HCT116 (cell line): Measurements from ENCODE around the gene LRRK1.

Experiments used
- CEBPB ChIP-seq: IDR thresholded peaks from 2 replicates; pipeline ENCODE4 v1.6.1; 2012; ENCODE audit warnings: low read depth
- EZH2 ChIP-seq: fragments of 200-600 bp; sonication (generic); IDR thresholded peaks from 2 replicates; pipeline ENCODE4 v1.6.1; 2017; ENCODE audit warnings: antibody characterized with exemption, mixed run types
- EZH2phosphoT487 ChIP-seq: fragments of 200-600 bp; IDR thresholded peaks from 2 replicates; pipeline ENCODE4 v1.6.1; 2018; ENCODE audit warnings: antibody characterized with exemption, borderline replicate concordance
- FOSL1 ChIP-seq: IDR thresholded peaks from 2 replicates; pipeline ENCODE4 v1.6.1; 2012; ENCODE audit warnings: low read depth
- POLR2A ChIP-seq: IDR thresholded peaks from 2 replicates; pipeline ENCODE4 v1.7.0; 2011; ENCODE audit warnings: borderline replicate concordance; ENCODE audit not compliant: insufficient read depth, insufficient read length; ENCODE audit errors: extremely low read depth
- RAD21 ChIP-seq: IDR thresholded peaks from 2 replicates; pipeline ENCODE4 v1.6.1; 2012; ENCODE audit warnings: low read depth, mild to moderate bottlenecking
- SP1 ChIP-seq: IDR thresholded peaks from 2 replicates; pipeline ENCODE4 v1.6.1; 2012; ENCODE audit warnings: low read depth
- YY1 ChIP-seq: IDR thresholded peaks from 2 replicates; pipeline ENCODE4 v1.6.1; 2011; ENCODE audit warnings: low read length, low read depth, moderate library complexity, mild to moderate bottlenecking; ENCODE audit not compliant: insufficient replicate concordance; ENCODE audit errors: extremely low read depth
- ZNF274 ChIP-seq: fragments of 200-500 bp; sonication (Bioruptor generic); IDR thresholded peaks from 2 replicates; pipeline ENCODE4 v1.6.1; 2014; ENCODE audit warnings: mild to moderate bottlenecking, low read depth, low read length, inconsistent platforms
- TF ChIP-seq, protein P1 (sequence below), 3 experiments: fragments of 200-600 bp in 1 of 3; sonication (generic) in 1 of 3; IDR thresholded peaks in 2 of 3; conservative IDR thresholded peaks in 1 of 3; 2 replicates each; pipeline ENCODE4 v1.5.1; 2012 to 2017; ENCODE audit warnings: low read depth in 2 of 3, low read length in 2 of 3, antibody characterized with exemption in 1 of 3, borderline replicate concordance in 1 of 3, control low read depth in 1 of 3, mild to moderate bottlenecking in 1 of 3, mixed read lengths in 1 of 3, mixed run types in 1 of 3, moderate library complexity in 1 of 3; ENCODE audit not compliant: insufficient read depth in 1 of 3
- TF ChIP-seq, protein P2 (sequence below): IDR thresholded peaks from 2 replicates; pipeline ENCODE4 v1.6.1; 2012; ENCODE audit warnings: low read depth
- TF ChIP-seq, protein P3 (sequence below): IDR thresholded peaks from 2 replicates; pipeline ENCODE4 v1.6.1; 2012

DNA sequence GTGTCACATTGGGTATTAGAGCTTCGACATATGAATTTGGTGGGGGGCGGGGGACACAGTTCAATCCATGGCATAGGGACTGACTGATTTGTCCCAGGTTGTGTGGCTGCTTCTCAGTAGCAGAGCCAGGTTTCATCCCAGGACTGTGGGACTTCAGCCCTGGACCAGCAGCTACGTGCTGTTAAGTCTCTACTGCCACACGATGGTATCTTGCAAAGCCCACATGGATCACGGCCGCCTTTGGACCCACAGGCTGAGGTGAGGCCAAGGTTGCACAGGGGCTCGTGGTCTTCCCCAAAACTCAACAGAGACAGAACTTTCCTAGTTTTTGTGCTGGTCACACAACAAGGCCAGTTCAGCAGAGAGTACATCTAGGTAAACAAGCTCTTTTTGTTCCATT, 97.4 kb downstream of the LRRK1 start:
- TF ChIP-seq, protein P1, sequence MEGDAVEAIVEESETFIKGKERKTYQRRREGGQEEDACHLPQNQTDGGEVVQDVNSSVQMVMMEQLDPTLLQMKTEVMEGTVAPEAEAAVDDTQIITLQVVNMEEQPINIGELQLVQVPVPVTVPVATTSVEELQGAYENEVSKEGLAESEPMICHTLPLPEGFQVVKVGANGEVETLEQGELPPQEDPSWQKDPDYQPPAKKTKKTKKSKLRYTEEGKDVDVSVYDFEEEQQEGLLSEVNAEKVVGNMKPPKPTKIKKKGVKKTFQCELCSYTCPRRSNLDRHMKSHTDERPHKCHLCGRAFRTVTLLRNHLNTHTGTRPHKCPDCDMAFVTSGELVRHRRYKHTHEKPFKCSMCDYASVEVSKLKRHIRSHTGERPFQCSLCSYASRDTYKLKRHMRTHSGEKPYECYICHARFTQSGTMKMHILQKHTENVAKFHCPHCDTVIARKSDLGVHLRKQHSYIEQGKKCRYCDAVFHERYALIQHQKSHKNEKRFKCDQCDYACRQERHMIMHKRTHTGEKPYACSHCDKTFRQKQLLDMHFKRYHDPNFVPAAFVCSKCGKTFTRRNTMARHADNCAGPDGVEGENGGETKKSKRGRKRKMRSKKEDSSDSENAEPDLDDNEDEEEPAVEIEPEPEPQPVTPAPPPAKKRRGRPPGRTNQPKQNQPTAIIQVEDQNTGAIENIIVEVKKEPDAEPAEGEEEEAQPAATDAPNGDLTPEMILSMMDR (IDR thresholded peaks at IDR 0.05 in 2 of 3, conservative IDR thresholded peaks at IDR 0.05 in 1 of 3; ENCODE audit: borderline replicate concordance in 1 of 3, insufficient read depth in 1 of 3, low read depth in 2 of 3, low read length in 2 of 3), result no peak
- TF ChIP-seq SP1 (no peak), EZH2phosphoT487 (no peak), CEBPB (no peak), POLR2A (no peak), ZNF274 (no peak), YY1 (no peak), RAD21 (no peak), EZH2 (no peak), FOSL1 (no peak)
- TF ChIP-seq, protein P2, sequence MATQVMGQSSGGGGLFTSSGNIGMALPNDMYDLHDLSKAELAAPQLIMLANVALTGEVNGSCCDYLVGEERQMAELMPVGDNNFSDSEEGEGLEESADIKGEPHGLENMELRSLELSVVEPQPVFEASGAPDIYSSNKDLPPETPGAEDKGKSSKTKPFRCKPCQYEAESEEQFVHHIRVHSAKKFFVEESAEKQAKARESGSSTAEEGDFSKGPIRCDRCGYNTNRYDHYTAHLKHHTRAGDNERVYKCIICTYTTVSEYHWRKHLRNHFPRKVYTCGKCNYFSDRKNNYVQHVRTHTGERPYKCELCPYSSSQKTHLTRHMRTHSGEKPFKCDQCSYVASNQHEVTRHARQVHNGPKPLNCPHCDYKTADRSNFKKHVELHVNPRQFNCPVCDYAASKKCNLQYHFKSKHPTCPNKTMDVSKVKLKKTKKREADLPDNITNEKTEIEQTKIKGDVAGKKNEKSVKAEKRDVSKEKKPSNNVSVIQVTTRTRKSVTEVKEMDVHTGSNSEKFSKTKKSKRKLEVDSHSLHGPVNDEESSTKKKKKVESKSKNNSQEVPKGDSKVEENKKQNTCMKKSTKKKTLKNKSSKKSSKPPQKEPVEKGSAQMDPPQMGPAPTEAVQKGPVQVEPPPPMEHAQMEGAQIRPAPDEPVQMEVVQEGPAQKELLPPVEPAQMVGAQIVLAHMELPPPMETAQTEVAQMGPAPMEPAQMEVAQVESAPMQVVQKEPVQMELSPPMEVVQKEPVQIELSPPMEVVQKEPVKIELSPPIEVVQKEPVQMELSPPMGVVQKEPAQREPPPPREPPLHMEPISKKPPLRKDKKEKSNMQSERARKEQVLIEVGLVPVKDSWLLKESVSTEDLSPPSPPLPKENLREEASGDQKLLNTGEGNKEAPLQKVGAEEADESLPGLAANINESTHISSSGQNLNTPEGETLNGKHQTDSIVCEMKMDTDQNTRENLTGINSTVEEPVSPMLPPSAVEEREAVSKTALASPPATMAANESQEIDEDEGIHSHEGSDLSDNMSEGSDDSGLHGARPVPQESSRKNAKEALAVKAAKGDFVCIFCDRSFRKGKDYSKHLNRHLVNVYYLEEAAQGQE, result no peak
- TF ChIP-seq, protein P3, sequence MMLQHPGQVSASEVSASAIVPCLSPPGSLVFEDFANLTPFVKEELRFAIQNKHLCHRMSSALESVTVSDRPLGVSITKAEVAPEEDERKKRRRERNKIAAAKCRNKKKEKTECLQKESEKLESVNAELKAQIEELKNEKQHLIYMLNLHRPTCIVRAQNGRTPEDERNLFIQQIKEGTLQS, result no peak
